NCI-H2171 treated with DMSO at 0.1 percent for 48 hours (cell line): Measurements from ENCODE around the gene BCAT1.
"Not testable (repeated sequence)": the region's sequence is repeated elsewhere in the genome, so short reads cannot be mapped to it uniquely, and the experiment has no call there.

Experiments
- DNase-seq: peaks from one replicate; lab custom pipeline; 2025; lab: John Stamatoyannopoulos, UW

BCAT1 gene

DNA sequence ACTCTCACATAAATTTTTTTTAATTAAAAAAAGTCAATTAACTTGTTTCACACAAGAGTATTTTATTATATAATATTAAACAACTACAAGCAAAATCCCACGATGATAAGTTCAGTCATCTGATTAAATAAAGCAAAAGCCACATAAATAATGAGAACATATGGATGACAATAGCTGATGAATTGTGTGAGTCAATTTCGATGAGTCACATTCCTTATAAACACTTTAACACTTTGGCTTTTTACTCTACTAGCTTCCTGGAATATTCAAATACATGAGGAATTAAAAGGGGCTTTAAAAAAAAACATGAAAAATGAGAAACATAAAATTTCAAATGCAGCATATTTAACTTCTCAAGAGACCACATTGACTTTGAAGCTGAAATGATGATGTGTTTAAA is 95.3 kb downstream of the BCAT1 start:
- DNase-seq: no peak

DNA sequence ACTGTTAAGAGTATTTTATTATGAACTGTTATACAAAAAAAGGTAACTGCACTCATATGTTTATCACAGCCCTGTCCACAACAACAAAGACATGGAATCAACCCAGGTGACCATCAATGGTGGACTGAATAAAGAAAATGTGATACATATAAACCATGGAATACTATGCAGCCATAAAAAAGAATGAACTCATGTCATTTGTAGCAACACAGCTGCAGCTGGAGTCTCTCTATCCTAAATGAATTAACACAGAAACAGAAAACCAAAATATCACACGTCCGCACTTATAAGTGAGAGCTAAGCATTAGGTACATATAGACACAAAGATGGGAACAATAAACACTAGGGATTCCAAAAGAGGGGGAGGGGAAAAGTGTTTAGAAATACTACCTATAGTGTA is 95.8 kb downstream of the BCAT1 start:
- no peak for DNase-seq

DNA sequence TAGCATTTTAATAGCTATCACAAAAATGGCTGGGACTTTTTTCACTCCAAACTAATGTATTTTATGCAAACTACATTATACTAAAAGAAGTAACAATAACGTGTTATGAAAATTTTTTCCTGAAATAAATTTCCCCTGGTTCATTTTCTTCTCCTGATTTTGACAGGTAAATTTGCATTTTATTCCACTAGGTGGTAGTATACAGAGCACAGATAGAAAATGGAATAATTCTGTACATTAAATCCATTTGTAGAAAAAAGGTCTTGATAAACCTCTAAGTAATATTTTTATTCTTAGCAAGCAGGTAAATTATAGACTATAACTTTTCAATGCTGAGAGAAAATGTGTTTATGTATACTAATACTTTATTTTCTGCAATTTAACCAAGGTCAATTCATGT is 96.5 kb downstream of the BCAT1 start:
- peak; percentile 8 for DNase-seq

DNA sequence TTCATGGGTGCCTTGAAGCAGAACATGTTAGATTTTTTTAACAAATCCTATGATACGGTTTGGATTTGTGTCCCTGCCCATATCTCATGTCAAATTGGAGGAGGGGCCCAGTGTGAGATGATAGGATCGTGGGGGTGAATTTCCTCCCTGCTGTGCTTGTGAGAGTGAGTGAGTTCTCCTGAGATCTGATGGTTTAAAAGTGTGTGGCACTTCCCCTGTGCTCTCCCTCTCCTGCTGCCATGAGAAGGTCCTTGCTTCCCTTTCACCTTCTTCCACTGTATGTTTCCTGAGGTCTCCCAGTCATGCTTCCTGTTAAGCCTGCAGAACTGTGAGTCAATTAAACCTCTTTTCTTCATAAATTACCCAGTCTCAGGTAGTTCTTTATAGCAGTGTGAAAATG is 97.0 kb downstream of the BCAT1 start:
- DNase-seq: not testable (repeated sequence)

DNA sequence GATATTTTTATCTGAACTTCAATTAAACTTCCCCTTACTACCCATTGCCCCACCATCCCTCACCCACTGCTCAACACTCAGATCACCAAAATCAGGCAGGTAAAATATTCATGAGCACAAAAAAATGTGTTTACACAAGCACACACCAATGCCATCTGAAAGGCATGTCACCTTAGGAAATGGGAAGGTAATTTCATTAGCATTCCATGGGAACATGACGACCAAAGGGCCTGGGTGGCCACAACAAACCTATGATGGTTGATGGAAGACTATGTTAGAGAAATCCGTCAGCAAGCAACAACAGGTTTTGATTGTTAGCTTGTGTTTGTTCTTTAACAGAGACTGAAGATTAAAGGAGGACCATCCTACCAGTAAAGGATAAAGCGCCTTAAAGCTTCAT is 97.6 kb downstream of the BCAT1 start:
- DNase-seq: no peak

DNA sequence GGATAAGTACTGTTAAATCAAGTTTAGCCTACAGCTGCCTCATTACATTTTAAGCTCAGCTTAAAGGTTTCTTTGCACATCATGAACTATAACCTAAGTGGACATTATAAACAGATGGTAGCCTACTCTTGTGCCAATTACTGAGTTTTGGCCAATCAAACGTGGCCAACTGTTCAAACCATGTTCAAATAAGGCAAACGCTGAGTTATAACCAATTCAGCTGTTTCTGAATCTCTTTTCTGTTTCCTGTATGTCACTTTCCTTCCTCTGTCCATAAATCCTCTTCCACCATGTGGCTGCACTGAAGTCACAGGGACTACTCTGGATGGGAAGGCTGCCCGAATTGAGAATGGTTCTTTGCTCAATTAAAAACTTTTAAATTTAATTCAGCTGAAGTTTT is 98.4 kb downstream of the BCAT1 start:
- DNase-seq: no peak

DNA sequence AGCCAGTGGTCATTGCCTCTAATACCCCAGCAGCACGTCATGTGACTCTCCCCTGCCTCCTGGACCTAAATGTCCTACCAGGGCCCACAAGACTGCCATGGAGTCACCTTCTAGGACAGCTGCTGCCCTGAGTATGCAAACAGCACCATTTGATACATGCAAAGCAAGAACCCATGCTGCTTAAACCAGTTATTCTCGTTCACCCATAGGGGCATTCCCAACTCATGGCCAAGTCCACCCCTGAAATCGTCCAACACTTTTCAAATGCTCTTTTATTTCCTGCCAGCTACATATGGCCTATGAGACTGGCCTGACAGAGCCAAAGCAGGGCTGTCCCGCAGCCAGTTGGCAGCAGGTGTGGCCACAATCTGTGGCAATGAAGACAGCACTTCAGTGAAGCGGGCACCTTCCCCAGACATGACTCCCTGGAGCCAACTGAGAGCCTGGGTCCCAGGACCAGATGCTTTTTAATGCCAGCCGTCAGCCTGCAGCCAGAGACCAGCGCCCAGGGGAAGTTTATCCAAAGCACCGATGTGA is 99.9 kb downstream of the BCAT1 start:
- DNase-seq: no peak

DNA sequence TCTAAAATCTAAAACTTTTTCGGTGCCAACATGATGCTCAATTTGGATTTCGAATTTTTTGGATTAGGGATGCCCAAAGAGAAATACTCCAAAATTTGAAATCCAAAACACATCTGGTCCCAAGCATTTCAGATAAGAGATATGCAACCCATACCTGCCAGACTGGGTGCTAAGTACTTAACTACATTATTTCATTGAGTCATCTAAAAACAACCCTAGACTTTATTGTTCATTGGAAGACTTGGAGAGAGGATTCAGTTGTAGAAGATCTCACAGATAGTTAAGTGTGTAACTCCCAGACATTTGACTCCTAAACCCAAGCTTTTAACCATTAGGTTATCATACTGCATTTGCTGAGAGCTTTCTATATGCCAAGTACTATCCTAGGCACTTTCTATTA is 102.2 kb downstream of the BCAT1 start:
- no peak for DNase-seq

DNA sequence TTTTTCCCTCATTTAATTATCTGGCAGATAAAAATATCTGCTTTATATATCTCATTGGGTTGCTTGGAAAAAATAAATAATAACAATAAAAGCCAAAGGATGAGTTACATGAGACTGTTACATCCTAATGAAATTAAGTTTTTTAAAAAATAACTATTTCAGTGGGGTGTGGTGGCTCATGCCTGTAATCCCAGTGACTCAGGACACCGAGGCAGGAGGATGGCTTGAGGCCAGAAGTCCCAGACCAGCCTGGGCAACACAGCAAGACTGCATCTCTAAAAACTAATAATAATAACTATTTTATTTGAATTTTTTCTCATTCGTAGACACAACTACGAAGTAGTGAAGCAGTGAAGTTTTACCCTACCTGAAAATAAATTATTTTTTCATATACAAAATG is 103.3 kb downstream of the BCAT1 start:
- no peak for DNase-seq

DNA sequence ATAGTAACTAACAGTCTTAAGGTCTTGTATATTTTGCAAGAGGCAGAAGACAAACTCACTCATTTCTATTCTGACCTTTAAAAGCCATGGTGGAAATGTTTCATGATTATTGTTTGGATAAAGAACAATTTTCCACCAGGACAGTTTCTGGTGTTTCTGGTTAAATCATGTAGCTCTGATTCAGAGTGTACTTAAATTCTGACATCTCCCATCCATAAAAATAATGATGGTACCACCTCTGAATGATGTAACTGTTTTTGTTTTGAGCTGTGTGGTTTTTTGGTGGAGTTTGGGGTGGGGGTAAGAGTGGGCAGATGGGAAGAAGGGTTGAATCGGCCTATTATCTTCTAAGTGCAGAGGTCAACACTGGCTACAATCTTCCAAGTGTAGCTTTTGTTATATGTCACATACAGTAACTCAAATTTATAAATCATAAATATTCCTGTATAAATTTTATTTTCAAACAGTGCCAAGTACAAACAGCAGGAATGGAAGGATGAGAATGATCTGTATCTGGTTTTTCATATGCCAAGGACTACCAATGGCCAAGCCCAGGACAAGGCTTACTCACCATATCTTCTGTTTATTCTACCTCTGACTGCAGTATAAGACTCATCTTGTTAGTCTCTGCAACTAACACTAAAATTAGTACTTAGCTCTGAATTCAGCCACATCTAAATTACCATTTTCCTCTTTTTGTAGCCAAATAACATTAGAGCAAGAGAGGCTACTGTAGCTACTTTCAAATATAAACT is 108.7 kb downstream of the BCAT1 start:
- no peak for DNase-seq

DNA sequence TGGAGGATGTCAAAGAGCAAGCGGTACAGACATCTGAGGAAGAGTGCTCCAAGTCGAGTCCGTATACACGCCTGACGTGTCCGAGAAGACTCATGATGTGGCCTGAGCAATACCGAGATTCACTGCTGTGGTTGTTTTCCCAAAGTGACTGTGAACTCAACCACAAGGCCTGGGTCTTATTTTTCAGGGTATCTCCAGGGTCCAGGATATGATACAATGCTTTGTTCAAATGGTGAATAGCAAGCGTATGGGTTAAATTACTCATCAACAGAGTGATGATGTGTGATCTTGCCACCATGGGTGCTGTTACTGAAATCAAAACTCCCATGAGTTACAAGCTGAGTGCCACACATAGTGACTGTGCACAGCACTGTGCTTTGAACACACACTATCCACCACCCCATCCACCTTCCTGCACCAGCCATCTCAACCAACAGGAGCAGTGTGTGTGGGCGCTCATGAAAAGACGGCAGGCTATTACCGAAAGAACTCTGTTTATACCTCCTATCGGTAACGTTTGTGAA is 109.6 kb downstream of the BCAT1 start:
- DNase-seq: no peak

DNA sequence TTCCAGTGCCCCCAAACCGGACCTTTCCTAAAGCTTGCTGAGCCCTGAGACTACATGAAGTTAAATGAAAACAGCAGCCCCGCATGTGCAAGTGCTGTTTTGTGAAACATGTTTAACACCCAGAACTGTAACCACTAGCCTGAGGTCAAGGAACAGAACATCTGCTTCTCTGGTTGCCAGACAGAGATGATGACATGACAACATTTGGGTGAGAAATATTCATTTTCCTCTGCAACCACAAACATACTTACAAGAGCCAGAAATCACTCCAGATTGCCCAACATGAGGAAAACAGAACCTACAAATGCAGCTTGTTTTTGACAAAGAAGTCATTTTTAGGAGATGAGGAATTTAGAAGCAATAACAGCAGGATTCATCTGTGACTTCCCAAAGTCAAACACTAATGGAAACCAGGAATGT is 110.4 kb downstream of the BCAT1 start:
- DNase-seq: no peak

DNA sequence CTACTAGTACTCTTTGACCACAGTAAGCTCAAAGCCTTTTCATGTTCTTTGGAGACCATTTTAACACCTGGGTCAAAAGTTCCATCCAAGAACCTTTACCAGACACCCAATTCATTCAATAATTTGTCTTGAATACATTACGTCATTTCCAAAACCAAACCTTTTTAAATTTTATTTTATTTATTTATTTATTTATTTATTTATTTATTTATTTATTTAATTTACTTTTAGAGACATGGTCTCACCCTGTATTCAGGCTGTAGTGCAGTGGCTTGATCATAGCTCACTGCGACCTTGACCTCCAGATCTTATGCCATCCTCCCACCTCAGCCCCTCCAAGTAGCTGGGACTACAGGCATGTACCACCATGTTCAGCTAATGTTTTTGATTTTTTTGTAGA is 113.5 kb downstream of the BCAT1 start:
- DNase-seq: no peak

DNA sequence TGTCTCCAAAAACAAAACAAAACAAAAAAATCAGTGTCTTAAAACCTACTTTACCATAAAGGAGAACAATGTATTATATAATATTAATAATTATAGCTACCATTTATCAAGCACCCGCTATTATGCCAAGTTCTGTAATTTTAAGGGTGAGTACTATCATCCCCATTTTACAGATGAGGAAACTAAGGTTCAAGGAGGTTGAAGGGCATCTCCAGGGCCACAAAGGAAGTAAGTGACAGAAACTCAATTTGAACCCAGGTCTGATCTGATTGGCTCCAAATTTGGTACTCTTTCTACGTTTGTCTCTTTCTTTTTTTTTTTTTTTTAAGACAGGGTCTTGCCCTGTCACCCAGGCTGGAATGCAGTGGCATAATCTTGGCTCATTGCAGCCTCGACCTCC is 115.4 kb downstream of the BCAT1 start:
- DNase-seq: no peak

DNA sequence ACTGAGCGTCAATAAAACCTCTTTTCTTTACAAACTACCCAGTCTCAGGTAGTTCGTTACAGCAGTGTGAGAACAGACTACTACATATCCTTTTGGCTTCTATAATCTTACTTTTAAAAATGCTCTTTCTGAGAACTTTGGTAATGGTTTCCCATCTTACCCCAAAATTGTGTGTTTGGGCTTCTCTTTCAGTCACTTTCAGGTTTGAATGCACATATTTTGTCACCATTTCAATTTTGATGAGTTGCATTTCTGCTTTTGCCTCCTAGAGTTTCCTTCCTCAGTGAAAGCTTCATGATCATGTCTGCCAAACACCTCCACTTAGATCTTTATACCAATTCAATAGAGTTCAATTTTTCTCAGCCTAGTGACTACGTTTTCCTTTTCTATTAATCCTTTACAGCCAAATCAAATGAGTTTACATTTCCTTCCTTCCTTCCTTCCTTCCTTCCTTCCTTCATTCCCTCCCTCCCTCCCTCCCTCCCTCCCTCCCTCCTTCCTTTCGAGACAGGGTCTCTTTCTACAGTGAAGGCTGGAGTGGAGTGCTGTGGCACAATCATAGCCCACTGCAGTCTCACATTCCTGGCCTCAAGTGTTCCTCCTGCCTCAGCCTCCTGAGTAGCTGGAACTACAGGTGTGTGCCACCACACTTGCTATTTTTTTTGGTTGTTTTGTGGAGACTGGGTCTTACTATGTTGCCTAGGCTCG is 124.9 kb downstream of the BCAT1 start:
- no peak for DNase-seq

DNA sequence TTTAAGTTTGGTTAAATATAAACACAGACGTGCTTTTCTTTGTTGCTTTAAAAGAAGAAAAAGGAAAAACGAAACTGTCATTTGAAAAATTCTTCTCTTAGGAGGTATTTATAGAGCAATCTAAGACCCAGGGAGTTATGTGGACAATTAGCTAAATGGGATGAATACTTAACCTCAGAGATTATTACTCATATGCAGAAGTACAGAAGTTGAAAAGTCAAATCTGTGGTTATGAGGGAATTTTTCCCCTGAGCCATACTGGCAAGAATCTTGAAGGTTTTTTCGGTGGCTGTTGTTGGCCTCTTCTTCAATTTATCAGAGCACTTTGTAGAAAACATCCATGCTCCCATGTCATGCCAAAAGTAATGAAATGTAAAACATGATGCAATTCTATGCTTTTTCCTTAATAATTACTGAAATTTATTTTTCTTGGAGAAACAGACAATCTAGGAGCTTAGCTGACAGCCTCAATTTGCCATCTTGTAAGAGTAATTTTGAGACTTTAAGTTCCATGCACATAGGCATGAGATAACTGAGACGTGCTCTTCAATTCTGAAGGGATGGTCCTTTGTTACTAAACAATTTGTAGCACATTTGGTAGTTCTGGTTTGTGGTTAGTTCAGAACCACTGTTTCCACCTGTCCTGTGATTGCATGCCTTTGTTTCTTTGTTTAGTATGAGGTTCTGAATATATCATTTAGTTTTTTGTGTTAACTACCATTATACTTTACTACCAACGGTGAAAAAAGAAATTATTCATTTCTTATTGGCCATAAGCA is 126.6 kb downstream of the BCAT1 start:
- DNase-seq: no peak

DNA sequence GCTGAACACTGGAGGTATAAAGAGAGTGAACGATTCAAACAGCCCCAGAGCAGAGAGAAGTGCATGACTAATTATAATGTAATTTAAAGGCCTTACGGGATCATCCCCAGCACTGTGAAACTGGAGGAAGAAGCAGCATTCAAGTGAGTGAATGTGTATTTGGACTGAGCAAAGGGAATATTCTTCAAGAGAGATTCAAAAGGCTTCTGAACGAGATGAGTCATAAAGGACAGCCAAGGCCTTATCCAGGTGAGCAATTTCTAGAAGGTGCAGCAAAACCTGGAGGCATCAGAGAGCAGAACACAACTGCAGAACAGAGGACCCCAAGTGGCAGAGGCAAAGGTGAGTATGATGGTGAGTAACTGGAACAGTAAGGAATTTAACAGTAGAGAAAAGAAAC is 127.2 kb downstream of the BCAT1 start:
- DNase-seq: no peak

DNA sequence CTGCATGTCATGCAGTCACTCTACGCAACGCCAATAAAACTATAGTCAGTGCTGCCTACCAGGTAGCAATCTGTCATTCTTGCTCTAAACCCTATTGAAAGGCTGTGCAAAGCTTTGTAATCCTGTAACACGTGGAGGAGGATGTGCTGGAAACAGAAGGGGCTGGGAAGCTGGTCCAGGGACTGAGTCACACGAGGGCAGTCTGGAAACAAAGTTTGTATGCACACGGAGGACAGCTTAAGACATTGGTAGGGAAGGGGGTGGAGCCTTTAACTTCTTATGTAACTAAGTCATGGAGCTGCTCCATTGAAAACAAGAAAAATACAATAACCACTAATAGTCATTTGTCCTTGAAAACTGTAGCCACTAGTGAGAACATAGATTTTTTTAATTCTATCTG is 128.0 kb downstream of the BCAT1 start:
- DNase-seq: no peak

DNA sequence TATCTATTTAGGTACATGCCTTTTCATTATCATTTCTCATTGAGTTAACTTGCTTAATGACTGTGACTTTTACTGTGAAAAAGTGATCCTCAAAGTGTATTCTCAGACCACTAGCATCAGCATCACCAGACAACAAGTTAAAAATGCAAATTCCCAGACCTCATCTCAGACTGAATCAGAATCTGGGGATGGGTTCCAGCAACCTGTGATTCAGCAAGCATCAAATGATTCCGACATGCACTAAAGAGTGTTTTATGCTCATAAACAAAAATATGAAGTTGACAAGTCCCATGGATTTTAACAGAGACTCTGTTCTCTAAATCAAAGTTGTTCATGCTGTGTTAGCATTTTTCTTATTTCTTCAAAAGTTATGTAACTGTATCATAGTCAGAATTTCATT is 130.6 kb downstream of the BCAT1 start:
- DNase-seq: no peak

DNA sequence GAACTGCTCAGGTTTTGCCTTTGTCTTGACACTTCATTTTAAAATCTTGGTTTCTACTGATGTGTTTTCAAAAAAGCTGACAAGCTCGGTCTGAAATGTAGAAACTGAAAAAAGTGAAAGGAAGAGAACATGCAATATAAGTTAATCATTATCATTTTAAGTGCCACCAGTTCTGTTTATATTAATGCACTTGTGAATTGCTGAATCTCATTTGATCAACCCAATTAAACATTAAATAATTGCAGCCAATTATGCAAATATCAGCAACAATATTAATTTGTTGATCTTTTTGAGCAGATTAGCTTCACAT is 133.8 kb downstream of the BCAT1 start:
- DNase-seq: no peak

DNA sequence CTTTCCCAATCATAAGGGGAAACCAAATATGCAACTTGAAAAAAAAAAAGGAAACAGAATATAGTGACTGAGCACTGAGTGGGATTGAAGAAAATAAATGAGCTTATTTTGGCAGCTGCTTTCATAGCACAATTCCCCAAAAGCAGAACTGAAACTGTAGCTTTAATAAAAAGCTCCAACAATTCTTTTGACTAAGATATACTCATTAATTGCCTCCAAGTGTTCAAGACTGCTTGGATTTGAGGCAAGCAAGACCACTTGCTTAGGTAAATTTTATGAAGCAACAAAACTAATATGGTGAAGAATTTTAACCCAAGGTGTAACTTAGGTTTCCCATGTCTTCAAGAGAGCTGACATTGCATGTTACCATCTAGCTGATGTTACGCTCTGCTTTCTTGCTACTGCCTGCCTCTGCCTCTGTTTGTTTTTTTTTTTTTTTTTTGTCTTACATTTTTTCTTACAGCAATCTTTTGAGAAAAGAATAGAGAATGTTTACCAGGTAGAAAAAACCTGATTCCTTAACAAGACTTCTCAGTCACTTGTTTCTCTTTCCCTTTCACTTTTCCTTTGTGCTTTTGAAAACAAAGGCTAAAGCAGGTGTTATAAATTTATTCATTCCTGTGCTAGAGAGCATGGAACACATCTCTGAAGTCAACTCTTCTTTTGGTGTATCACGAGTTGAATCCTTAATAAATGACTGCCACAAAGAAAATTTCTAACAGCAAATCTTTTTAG is 134.4 kb downstream of the BCAT1 start:
- no peak for DNase-seq

DNA sequence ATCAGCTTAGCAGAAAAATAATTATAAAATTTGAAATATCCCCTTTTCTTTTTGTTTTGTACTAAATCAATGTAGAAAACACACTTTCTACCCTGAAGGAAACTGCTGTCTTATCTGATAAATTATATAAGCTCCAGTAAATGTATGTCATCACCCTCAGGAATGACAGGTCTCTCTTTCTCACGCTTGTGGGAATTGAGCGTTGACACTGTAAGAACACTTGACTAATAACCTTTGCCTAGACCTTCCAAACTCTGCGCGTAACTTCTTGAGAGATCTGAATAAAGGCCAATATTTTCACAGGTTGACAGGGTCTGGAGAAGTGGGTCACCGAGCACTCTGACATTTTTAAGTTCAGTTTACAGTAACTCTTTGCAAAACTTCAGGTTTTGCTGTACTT is 138.5 kb downstream of the BCAT1 start:
- no peak for DNase-seq
